Temporal lobe (tissue), 1 donor: ENCODE measurements around the gene EXPH5. TPM values are rescaled to one million over a fixed set of nuclear protein-coding genes. Genes with fewer than 3 reads are reported as not detected.

Source experiments
- total RNA-seq: library from RNA; depleted of rRNA; stranded (reverse); fragments of >200 nt; gene quantifications from one replicate; pipeline ENCODE4 v1.2.3, GENCODE V29; 2014

Gene EXPH5
- total RNA-seq, 1 donor from 2014 or later: 0.49 TPM

Other genes starting within 250 kb of the EXPH5 start
- gene C11orf65, start 126.2 kb downstream of the EXPH5 start, total RNA-seq: 0.49 TPM
- gene POGLUT3, start 95.4 kb downstream of the EXPH5 start, total RNA-seq: 7.1 TPM
- 16.0 TPM for gene DDX10, start 71.3 kb upstream of the EXPH5 start, total RNA-seq